ENCODE results near the gene PELI2.

The PELI2 gene

DNA sequence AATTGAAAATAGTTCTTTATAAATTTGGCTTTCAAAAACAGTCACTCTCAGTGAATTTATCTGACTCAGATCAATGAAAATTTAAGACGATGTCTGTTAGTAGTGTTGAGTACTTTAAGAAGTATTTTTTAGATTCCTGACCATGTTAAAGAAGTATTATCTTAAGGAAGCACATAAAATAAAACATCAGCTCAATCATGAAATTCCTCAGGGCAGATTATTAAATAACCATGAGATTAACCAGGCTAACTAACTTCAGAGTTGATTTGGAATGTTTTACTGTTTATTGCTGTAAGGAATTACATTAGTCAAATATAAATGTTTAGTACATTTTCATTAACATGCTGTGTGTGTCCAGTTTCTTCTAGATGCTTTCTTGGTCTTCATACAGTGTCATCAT, 160.2 kb downstream of the PELI2 start:
- no peak overlapping the region for H3K27ac ChIP-seq
- TF ChIP-seq, protein P1, sequence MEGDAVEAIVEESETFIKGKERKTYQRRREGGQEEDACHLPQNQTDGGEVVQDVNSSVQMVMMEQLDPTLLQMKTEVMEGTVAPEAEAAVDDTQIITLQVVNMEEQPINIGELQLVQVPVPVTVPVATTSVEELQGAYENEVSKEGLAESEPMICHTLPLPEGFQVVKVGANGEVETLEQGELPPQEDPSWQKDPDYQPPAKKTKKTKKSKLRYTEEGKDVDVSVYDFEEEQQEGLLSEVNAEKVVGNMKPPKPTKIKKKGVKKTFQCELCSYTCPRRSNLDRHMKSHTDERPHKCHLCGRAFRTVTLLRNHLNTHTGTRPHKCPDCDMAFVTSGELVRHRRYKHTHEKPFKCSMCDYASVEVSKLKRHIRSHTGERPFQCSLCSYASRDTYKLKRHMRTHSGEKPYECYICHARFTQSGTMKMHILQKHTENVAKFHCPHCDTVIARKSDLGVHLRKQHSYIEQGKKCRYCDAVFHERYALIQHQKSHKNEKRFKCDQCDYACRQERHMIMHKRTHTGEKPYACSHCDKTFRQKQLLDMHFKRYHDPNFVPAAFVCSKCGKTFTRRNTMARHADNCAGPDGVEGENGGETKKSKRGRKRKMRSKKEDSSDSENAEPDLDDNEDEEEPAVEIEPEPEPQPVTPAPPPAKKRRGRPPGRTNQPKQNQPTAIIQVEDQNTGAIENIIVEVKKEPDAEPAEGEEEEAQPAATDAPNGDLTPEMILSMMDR (IDR thresholded peaks at IDR 0.05), result no peak
- no peak for TF ChIP-seq ZFX (IDR thresholded peaks at IDR 0.05; ENCODE audit: borderline replicate concordance)

DNA sequence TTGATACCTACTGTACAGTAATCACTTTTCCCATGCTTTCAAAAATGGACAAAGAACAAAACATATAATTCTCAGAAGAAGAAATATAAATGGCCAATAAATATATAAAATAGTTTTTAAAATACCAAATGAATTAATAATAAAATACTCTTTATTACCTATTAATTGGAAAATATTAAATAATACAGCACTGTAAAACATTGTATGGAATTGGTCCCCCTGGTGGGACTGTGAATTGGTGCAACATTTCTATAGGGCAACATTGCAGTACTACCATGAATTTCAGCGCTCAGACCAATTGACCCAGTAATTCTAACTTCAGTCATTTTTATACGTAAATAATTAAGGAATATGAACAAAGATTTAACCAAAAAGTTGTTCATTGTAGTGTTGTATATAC, 162.6 kb downstream of the PELI2 start:
- TF ChIP-seq, protein P1 (IDR thresholded peaks at IDR 0.05), result 0 out of 2 replicates have a peak, but pooled peaks have one; percentile 9
- no peak for TF ChIP-seq ZFX (IDR thresholded peaks at IDR 0.05; ENCODE audit: borderline replicate concordance)
- H3K27ac ChIP-seq, result no peak overlapping the region

DNA sequence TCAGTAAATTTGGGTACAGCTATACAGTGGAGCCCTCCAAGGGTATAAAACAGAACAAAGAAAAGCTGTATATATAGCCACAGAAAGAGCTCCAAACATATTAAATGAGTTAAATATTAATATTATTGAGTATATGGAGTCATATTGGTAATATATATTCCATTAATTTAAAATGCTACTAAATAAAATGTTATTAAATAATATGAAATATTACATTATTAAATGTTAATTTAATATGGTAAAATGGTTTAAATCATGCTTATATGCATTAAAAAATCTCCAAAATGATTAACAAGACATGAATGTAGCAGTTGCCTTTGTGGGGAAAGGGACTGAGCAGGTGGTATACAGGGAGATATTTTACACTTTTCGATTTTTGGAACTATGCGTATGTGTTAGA, 164.0 kb downstream of the PELI2 start:
- TF ChIP-seq, protein P1 (IDR thresholded peaks at IDR 0.05), result no peak
- no peak for TF ChIP-seq ZFX (IDR thresholded peaks at IDR 0.05; ENCODE audit: borderline replicate concordance)
- H3K27ac ChIP-seq, result no peak overlapping the region

DNA sequence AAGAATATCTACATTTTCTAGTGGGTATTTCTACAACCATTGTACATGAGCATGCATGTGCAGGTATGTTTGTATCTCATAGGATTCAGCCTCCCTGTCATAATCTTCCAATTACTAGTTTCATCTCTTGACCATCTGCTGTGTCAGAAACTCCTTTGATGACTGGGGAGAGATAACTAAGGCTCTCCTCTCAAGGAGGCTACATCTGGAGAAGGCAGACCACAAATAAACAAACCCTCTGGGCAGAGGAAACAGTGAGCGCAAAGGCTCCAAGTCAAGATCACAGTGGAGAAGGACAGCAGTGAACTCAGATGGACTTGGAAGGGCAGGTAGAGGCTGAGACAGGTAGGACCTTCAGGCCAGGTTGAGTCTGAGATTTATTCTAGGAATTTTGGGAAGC, 166.4 kb downstream of the PELI2 start:
- no peak for TF ChIP-seq ZFX (IDR thresholded peaks at IDR 0.05; ENCODE audit: borderline replicate concordance)
- TF ChIP-seq, protein P1 (IDR thresholded peaks at IDR 0.05), result no peak
- no peak overlapping the region for H3K27ac ChIP-seq

DNA sequence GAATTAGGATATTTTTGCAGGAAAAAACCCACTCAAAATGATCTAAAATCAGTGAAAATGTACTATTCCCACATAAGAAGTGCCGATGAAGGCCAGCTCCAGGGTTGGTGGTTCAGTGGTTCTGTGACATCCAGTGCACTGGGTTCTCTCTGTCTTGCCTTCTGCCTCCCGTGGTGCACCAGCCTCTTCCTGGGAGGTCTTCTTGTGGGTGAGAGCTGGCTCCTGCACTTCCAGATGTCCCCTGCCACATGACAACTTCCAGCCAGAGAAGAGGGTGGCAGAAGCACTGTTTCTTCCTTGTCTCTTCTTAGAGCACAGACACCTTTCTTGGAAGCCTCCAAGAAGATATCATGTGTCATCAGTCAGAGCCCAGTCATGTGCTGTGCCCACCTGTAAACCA, 170.9 kb downstream of the PELI2 start:
- TF ChIP-seq, protein P1 (IDR thresholded peaks at IDR 0.05), result no peak
- no peak for TF ChIP-seq ZFX (IDR thresholded peaks at IDR 0.05; ENCODE audit: borderline replicate concordance)
- no peak overlapping the region for H3K27ac ChIP-seq

DNA sequence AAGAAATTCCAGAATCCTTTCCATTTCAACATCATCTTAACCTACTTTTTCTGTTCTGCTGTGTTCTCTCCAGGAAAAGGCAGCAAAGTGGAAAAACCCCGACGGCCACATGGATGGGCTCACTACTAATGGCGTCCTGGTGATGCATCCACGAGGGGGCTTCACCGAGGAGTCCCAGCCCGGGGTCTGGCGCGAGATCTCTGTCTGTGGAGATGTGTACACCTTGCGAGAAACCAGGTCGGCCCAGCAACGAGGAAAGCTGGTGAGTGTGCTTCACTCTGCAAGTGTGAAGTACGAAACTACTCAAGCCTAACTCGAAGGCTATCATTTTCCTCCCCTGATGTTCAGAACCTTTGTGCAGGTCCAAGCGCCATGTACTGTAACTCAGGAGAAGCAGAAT, 172.0 kb downstream of the PELI2 start:
- no peak overlapping the region for H3K27ac ChIP-seq
- TF ChIP-seq ZFX (IDR thresholded peaks at IDR 0.05; ENCODE audit: borderline replicate concordance), result no peak
- TF ChIP-seq, protein P1 (IDR thresholded peaks at IDR 0.05), result no peak

DNA sequence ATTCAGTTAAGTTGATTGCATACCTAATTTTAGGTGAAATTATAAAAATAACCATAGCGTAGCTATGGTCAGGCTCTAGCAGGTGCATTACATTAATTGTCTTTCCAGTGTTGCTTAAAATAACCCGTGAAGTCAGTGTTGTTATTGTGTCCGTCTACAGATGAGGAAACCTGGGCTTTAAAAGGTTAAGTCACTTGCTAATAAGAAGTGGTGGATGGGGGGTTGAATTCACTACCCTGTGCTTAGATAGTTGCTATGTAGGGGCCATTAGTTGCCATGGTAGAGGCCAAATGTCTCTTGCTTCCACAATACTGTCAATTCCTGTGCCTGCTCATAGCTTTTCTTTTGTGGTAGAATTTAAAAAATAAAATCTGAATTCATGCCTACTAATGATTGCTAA, 174.8 kb downstream of the PELI2 start:
- TF ChIP-seq, protein P1 (IDR thresholded peaks at IDR 0.05), result no peak
- TF ChIP-seq ZFX (IDR thresholded peaks at IDR 0.05; ENCODE audit: borderline replicate concordance), result no peak
- H3K27ac ChIP-seq, result no peak overlapping the region

Data from 22Rv1 (cell line).